Activated CD8-positive, alpha-beta memory T cell treated with anti-CD3 and anti-CD28 coated beads for 4 hours (primary cell): ENCODE data around the gene ARHGEF19.
"Not testable (repeated sequence)": the region's sequence is repeated elsewhere in the genome, so short reads cannot be mapped to it uniquely, and the experiment has no call there.

ENCODE experiments used
- DNase-seq, 2 donors: peaks; one replicate each; pipeline ENCODE4 v3.0.0-alpha.2; 2020; ENCODE audit warnings: low read depth in 2 of 2

Gene ARHGEF19

GRCh38 chr1:16166117-16166516 is 46.3 kb downstream of the ARHGEF19 start:
- no peak for DNase-seq

- DNase-seq, result no peak
Measured at GRCh38 chr1:16165548-16165947, 46.9 kb downstream of the ARHGEF19 start.

GRCh38 chr1:16165073-16165364 is 47.4 kb downstream of the ARHGEF19 start:
- no peak for DNase-seq

GRCh38 chr1:16164213-16165072 is 48.0 kb downstream of the ARHGEF19 start:
- DNase-seq, result no peak

- DNase-seq, result not testable (repeated sequence)
Measured at GRCh38 chr1:16163608-16164212, 48.7 kb downstream of the ARHGEF19 start.

GRCh38 chr1:16162163-16162822 is 50.2 kb downstream of the ARHGEF19 start:
- peak; percentile 17 to 38 for DNase-seq

GRCh38 chr1:16161717-16162116 is 50.7 kb downstream of the ARHGEF19 start:
- no peak for DNase-seq

- DNase-seq, result no peak
Measured at GRCh38 chr1:16158993-16159831, 53.2 kb downstream of the ARHGEF19 start.

GRCh38 chr1:16158025-16158424 is 54.4 kb downstream of the ARHGEF19 start:
- DNase-seq, result no peak

GRCh38 chr1:16156848-16157495 is 55.5 kb downstream of the ARHGEF19 start:
- no peak for DNase-seq

GRCh38 chr1:16155537-16156410 is 56.7 kb downstream of the ARHGEF19 start, which contains the start of gene EPHA2:
TSS of gene EPHA2 (minus strand) at chr1:16156069. CDS start at chr1:16155932, 137 bp downstream.
- no peak for DNase-seq

GRCh38 chr1:16153999-16154673 is 58.3 kb downstream of the ARHGEF19 start:
- DNase-seq, result no peak

GRCh38 chr1:16153096-16153998 is 59.1 kb downstream of the ARHGEF19 start:
- DNase-seq, result no peak

- DNase-seq, result no peak
Measured at GRCh38 chr1:16152481-16153087, 59.9 kb downstream of the ARHGEF19 start.

GRCh38 chr1:16151995-16152384 is 60.5 kb downstream of the ARHGEF19 start:
- DNase-seq, result no peak

- no peak for DNase-seq
Measured at GRCh38 chr1:16151196-16151994, 61.1 kb downstream of the ARHGEF19 start.

GRCh38 chr1:16150508-16150907 is 61.9 kb downstream of the ARHGEF19 start:
- DNase-seq, result no peak
